ENCODE results near the gene EPHA3.

DNA sequence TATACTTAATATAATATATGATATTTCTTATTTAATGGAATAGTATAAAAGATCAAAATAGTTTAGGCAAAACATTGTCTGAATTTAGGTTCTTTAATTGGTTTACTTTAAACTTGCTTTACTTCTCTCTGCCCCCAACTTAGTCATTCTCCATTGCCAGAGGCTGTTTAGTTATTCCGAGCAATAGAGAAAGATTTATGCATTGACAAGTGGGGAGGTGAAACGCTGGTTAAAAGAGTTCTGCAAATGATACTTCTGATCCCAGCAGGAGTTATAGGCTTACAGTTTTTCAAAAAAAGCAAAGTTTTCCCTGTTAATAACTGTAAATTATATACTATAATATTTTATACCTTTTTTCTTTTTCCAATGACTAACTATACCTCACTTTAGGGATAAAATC, 145.4 kb downstream of the EPHA3 start:
- TF ChIP-seq, protein P1, sequence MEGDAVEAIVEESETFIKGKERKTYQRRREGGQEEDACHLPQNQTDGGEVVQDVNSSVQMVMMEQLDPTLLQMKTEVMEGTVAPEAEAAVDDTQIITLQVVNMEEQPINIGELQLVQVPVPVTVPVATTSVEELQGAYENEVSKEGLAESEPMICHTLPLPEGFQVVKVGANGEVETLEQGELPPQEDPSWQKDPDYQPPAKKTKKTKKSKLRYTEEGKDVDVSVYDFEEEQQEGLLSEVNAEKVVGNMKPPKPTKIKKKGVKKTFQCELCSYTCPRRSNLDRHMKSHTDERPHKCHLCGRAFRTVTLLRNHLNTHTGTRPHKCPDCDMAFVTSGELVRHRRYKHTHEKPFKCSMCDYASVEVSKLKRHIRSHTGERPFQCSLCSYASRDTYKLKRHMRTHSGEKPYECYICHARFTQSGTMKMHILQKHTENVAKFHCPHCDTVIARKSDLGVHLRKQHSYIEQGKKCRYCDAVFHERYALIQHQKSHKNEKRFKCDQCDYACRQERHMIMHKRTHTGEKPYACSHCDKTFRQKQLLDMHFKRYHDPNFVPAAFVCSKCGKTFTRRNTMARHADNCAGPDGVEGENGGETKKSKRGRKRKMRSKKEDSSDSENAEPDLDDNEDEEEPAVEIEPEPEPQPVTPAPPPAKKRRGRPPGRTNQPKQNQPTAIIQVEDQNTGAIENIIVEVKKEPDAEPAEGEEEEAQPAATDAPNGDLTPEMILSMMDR (IDR thresholded peaks at IDR 0.05; ENCODE audit: insufficient read depth, low read depth, low read length), result no peak
- TF ChIP-seq EZH2 (IDR thresholded peaks at IDR 0.05; ENCODE audit: insufficient read depth, low read length), result no peak

Data from astrocyte (in vitro differentiated cells and primary cell).